LoVo (cell line): ENCODE measurements around the gene EGFR.

Source experiments
- DNase-seq: peaks from one replicate; pipeline ENCODE4 v3.0.0-alpha.2; 2016; ENCODE audit warnings: low spot score

The EGFR gene

DNA sequence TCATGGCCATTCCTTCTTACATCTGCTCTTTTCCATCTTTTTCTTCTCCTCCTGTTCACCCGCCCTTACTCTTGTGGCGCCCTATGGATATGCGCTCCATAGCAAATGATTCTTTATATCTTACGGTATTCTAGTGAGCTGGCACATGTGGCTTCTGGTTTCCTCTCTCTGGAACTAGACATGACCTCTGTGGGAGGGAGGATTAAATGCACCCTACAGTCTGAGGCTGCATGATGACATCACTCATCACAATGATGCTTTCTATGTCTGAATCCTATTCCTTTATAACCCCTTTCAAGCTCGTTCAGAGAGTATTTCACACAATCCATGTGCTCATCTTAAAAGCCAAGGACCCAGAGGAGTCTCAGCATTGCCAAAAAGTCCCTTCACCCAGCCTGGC, 153.3 kb downstream of the EGFR start:
- no peak for DNase-seq

DNA sequence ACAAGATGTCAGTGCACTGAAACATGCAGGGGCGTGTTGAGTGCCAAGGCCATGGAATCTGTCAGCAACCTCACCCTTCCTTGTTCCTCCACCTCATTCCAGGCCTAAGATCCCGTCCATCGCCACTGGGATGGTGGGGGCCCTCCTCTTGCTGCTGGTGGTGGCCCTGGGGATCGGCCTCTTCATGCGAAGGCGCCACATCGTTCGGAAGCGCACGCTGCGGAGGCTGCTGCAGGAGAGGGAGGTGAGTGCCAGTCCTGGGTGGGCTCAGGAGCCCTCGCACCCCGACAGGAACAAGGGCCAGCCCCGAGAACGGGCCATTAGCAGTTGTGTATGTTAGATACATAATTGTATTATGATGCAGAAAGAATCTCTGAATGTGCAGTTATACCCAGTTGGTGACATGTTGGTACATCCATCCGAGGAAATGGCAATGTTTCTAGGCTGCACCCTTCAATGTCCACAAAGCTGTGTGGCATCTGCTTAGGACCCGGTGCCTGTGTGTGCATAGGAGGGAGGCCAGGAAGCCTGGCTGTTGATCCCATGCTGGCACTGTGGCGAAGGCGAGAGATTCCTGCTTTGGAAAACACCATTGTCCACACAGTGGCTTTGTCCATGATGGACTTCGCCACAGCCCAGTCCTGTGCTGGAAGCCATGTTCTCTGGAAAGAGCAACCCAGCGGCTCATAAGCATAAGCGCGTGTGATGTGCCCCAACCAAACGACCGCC, 154.2 kb downstream of the EGFR start:
- DNase-seq, result no peak

GRCh38 chr7:55173671-55174070, 154.9 kb downstream of the EGFR start:
- no peak for DNase-seq

DNA sequence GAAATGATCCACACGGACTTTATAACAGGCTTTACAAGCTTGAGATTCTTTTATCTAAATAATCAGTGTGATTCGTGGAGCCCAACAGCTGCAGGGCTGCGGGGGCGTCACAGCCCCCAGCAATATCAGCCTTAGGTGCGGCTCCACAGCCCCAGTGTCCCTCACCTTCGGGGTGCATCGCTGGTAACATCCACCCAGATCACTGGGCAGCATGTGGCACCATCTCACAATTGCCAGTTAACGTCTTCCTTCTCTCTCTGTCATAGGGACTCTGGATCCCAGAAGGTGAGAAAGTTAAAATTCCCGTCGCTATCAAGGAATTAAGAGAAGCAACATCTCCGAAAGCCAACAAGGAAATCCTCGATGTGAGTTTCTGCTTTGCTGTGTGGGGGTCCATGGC, 155.6 kb downstream of the EGFR start:
- DNase-seq, result no peak

GRCh38 chr7:55174856-55175255, 156.0 kb downstream of the EGFR start:
- no peak for DNase-seq

DNA sequence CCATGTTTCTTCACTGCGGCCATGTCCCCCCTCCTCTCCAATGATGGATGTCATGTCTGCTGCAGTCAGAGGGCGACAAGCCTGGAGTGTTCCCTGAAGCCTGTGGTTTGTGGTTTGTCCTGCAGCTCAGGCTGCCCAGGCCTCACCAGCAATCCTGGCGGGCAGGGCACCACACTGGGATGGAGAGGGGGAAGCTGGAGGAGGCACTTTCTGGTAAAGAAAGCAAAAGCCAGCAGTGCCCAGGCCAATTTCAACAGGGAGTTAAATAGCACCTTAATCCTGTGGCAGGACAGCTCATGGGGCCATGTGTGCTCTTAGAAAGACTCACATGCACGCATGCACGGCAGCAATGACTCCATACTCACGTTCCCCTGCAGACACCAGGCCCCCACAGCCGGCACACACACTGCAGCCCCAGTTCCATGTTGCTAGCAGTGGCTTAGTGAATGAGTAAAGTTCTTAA, 158.3 kb downstream of the EGFR start:
- DNase-seq, result no peak

DNA sequence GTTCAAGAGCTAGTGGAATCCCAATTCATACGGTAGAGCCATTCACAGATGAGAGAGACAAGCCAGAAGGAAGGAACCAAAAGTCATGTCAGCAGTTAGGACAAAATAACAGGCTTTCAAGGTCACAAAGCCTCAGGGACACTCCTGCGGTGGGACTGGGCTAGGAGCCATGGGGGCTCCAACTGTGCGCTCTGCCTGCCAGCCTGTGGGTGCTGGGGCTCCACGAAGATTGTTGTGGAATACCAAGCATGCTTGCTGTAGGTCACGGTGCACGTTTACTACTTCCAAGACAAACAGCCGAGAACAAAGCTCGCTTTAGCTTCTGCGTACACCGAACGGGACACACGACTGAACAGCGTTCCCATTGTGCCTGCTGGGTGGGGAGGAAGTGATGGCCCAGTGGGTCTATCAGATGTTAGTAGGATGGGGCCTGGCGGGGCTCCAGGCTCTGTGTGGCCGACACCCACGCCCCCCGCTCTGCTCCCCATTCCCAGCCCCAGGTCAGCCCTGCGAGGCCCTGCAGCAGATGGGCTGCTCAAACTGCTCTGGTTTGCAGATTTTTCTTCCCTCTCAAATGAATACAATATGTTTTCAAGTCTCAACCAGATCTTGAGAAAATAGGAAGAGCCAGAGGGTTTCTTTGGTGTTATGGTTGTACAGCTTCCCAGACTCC, 158.9 kb downstream of the EGFR start:
- DNase-seq, result no peak

DNA sequence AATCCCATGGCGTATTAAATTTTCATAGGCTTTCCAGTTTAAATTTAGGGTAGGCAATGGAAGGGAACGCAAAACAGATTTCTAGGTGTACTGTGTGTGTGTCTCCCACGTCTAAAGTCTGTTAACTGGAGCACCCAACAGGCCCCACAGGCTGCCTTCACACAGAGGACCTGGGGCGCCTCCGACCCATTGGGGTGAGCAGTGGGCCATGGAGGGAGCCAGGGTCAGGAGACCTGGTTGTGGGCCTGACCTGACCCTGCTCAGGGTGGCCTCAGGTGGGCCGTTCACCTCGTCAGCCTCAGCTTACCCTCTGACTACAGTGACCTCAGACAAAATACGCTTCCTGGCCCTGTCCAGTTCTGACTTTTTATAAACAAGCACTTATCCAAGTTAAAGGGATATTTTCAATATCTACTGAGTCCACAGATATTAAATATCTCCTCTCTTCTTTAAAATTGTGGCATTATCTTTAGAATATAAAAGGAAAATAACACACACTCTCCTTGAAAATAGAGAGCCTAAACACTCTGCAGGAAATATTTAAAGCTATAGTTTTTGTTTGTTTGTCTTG, 159.6 kb downstream of the EGFR start:
- DNase-seq, result no peak

- no peak for DNase-seq
Measured at GRCh38 chr7:55178863-55179773, 160.3 kb downstream of the EGFR start.

GRCh38 chr7:55179931-55180682, 161.3 kb downstream of the EGFR start:
- no peak for DNase-seq

DNA sequence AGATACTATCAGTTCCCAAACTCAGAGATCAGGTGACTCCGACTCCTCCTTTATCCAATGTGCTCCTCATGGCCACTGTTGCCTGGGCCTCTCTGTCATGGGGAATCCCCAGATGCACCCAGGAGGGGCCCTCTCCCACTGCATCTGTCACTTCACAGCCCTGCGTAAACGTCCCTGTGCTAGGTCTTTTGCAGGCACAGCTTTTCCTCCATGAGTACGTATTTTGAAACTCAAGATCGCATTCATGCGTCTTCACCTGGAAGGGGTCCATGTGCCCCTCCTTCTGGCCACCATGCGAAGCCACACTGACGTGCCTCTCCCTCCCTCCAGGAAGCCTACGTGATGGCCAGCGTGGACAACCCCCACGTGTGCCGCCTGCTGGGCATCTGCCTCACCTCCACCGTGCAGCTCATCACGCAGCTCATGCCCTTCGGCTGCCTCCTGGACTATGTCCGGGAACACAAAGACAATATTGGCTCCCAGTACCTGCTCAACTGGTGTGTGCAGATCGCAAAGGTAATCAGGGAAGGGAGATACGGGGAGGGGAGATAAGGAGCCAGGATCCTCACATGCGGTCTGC, 162.2 kb downstream of the EGFR start:
- no peak for DNase-seq

GRCh38 chr7:55181762-55182161, 162.9 kb downstream of the EGFR start:
- no peak for DNase-seq

- no peak for DNase-seq
Measured at GRCh38 chr7:55183897-55184296, 165.1 kb downstream of the EGFR start.

GRCh38 chr7:55185321-55185802, 166.5 kb downstream of the EGFR start:
- DNase-seq, result no peak

DNA sequence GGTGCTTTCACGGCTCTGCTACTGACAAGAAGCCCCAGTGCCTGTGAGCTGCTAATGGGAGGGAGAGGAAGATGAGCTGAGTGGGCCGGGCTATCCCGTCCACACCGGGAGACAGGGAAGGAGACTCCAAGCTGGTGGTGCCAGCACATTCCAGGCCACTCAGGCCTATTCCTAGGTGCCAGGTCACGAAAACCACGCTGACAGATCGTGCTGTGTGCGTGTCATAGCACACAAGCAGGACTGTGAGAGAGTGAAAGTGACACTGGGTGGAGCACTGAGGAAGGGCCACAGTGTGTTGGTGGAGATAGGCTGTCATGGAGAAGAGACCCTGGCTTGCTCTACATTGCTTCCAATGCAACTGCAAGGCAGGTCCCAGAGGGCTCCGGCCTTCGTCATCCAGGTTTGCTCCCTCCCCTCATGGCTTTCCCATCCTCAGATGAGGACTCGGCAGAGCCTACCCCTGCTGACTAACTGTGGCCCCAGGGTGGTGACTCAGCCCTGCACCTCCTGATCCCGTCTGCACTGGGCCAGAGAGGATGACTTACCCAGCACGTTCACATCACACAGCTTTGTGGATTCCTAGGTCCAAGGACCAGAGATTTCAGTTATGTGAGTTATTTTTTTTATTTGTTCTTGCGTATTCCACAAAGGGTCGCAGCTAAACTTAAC, 167.3 kb downstream of the EGFR start:
- no peak for DNase-seq

- no peak for DNase-seq
Measured at GRCh38 chr7:55187701-55188491, 169.1 kb downstream of the EGFR start.

GRCh38 chr7:55188590-55189138, 169.8 kb downstream of the EGFR start:
- DNase-seq, result no peak

DNA sequence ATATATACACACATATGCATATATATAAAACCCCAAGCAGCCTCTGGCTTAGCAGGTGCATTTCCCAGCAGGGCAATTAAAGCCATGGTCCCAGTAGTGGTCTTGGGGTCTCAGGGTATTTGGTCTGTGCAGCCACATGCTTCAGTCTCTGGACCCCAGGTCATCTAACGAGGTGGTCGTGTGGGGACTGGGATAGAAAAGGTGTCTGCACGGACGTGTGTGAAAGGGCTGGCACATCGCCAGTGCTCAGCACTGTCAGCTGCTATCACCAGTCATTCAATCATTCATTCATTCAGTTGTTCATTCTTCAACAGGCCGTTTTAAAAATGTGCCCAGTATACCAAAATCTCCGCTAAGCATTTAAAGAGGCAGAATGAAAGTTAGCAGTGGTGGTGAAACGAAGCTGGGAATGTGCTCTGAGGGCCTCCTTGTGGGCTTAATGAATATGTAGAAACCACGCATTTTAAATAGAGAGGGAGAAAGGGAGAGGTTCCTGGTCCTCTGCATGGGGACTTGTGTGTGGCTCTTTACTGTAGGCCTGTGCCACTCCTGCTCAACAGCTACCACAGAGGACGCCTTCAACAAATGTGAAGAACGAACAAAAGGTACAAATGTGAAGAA, 170.4 kb downstream of the EGFR start:
- DNase-seq, result no peak

GRCh38 chr7:55189878-55190436, 171.1 kb downstream of the EGFR start:
- no peak for DNase-seq
